HG03565 (cell line): ENCODE data around the gene CDC25A.

ENCODE experiments used
- ATAC-seq: cut with Tn5 transposase; IDR thresholded peaks from one replicate; pipeline ENCODE4 v1.9.1; 2021; ENCODE audit warnings: mild to moderate bottlenecking, moderate library complexity; ENCODE audit not compliant: unreplicated experiment

The CDC25A gene

DNA sequence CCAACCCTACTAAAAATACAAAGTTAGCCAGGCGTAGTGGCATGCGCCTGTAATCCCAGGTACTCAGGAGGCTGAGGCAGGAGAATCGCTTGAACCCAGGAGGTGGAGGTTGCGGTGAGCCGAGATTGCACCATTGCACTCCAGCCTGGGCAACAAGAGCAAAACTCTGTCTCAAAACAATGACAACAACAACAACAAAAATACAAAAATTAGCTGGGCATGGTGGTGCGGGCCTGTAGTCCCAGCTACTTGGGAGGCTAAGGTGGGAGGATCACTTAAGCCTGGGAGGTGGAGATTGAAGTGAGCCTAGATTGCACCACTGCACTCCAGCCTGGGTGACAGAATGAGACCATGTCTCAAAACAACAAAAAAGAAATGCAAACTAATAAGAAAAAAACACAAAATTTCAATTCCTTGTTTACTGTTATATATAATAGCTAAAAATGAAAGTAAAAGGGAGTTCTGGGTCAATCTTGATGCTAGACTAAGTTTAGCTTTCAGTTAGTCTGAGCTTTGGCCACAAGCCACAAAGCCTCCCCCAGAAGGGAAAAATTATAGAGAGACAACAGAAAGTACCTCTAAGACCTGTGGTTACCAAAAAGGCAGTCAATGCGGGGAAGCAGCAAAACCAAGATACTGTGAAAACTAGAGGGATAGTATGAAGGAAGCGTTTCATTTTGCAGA is 76.0 kb downstream of the CDC25A start:
- ATAC-seq, result peak; percentile 83

DNA sequence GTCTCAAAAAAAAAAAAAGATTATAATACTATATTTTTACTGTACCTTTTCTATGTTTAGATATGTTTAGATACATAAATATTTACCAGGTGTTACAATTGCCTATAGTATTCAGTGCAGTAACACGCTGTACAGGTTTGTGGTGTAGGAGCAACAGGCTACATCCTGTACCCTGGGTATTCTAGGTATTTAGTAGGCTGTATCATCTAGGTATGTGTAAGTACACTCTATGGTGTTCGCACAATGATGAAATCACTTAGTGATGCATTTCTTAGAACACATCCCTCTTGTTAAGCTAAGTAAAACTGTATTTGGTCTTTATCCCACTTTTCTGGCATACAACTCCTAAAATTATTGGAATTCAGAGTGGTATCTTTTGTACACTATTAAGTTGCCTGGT is 77.8 kb downstream of the CDC25A start:
- ATAC-seq, result no peak

DNA sequence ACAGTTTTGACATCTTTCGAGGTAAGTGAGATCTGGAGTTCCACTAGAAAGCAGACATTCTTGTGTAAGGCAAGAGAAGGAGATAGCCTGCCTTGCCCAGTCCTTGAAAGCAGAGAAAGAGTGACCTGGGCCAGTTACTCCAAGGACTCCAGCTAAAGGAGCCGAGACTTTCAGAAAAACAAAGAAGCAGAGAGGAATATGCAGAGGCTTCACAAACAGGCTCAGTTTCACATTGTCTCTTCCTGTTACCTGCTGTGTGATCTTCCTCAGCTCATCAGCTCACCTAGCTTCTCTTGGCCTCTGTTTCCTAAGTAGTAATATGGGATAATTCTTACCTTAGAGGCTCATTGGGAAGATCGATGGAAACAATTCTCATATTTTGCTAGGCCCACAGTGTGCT is 81.0 kb downstream of the CDC25A start:
- no peak for ATAC-seq
